K562 (cell line): ENCODE data around the gene WDR86. TPM values are rescaled to one million over a fixed set of nuclear protein-coding genes. Genes with fewer than 3 reads are reported as not detected.

Source experiments
- ATAC-seq: fragments of 200-7000 bp; cut with Tn5 transposase; 3 replicates; pipeline ENCODE4 v1.9.1; 2020; ENCODE audit warnings: moderate library complexity
- BruUV-seq: library from RNA; stranded (reverse); fragments of 400-500 nt; replicated peaks from 2 replicates; lab custom pipeline; 2021; lab: Mats Ljungman, UMichigan
- CTCF ChIA-PET: fragments of 300-600 bp; formaldehyde crosslinking; extraction: SDS; loops from one replicate; lab custom pipeline; 2021; ENCODE audit warnings: low intra/inter-chr PET ratio; lab: Yijun Ruan, JAX
- POLR2A ChIA-PET: fragments of 300-600, 350-650 bp; sonication (Branson Sonifier 250); formaldehyde crosslinking; extraction: SDS; loops from one replicate; lab custom pipeline; 2021; ENCODE audit warnings: antibody characterized with exemption, inconsistent platforms; lab: Yijun Ruan, JAX
- DNase-seq, 4 experiments: peaks; one replicate each; pipeline versions ENCODE4 v3.0.0 to v3.0.0-alpha.2; 2011 to 2018; ENCODE audit warnings: low spot score in 3 of 4, mixed read lengths in 3 of 4; ENCODE audit errors: extremely low read depth in 1 of 4
- FAIRE-seq: peaks from 2 replicates; lab custom pipeline; 2011; peaks lifted over from hg19 to GRCh38; lab: Jason Lieb, UNC
- H2AFZ ChIP-seq: 2 replicates; pipeline ENCODE4 v1.6.0; 2011; ENCODE audit warnings: low read depth, low read length, control low read depth, inconsistent platforms
- H3K27ac ChIP-seq: fragments of 200-600 bp; 3 replicates; pipeline ENCODE4 v1.8.0; 2011; ENCODE audit warnings: low read depth, mild to moderate bottlenecking, control low read depth, inconsistent platforms, low read length, moderate library complexity, mixed read lengths; ENCODE audit errors: extremely low read depth
- H3K27me3 ChIP-seq, 2 experiments: fragments of 300-600 bp in 1 of 2; 2 replicates in 1 of 2; 3 replicates in 1 of 2; pipeline versions ENCODE4 v1.6.0 to v1.8.0; 2011; ENCODE audit warnings: inconsistent platforms in 2 of 2, low read length in 2 of 2, mild to moderate bottlenecking in 1 of 2, mixed read lengths in 1 of 2, moderate library complexity in 1 of 2; ENCODE audit not compliant: control insufficient read depth in 2 of 2, insufficient read depth in 2 of 2
- H3K36me3 ChIP-seq: fragments of 300-600 bp; 3 replicates; pipeline ENCODE4 v1.8.0; 2011; ENCODE audit warnings: mild to moderate bottlenecking, low read length, inconsistent platforms; ENCODE audit not compliant: control insufficient read depth, insufficient read depth
- H3K4me1 ChIP-seq, 2 experiments: fragments of 200-600 bp in 1 of 2; replicated peaks in 1 of 2; 2 replicates in 1 of 2; 3 replicates in 1 of 2; pipeline versions ENCODE4 v1.5.1 to v1.8.0; 2011; ENCODE audit warnings: inconsistent platforms in 2 of 2, low read length in 2 of 2, mild to moderate bottlenecking in 1 of 2, mixed read lengths in 1 of 2, moderate library complexity in 1 of 2; ENCODE audit not compliant: control insufficient read depth in 2 of 2, insufficient read depth in 2 of 2
- H3K4me2 ChIP-seq: 2 replicates; pipeline ENCODE4 v1.6.1; 2011; ENCODE audit warnings: low read length, control low read depth, inconsistent platforms, mixed read lengths; ENCODE audit not compliant: insufficient read depth
- H3K4me3 ChIP-seq: fragments of 200-600 bp; sonication (generic), shearing (Covaris generic); 2 replicates; pipeline ENCODE4 v1.5.1; 2016; ENCODE audit warnings: control low read depth, inconsistent platforms
- H3K79me2 ChIP-seq: fragments of 200-600 bp; 3 replicates; pipeline ENCODE4 v1.8.0; 2011; ENCODE audit warnings: low read length, inconsistent platforms; ENCODE audit not compliant: control insufficient read depth, insufficient read depth
- H3K9ac ChIP-seq, 2 experiments: 2 replicates each; pipeline versions ENCODE4 v1.6.0 to v1.6.1; 2011; ENCODE audit warnings: low read depth in 2 of 2, low read length in 2 of 2, control low read depth in 1 of 2, inconsistent platforms in 1 of 2, mild to moderate bottlenecking in 1 of 2, mixed read lengths in 1 of 2; ENCODE audit not compliant: insufficient read depth in 1 of 2
- H3K9me1 ChIP-seq: one replicate; pipeline ENCODE4 v1.6.0; 2011; ENCODE audit warnings: inconsistent platforms, mild to moderate bottlenecking, low read length, moderate library complexity; ENCODE audit not compliant: control insufficient read depth, insufficient read depth
- H3K9me3 ChIP-seq: replicated peaks from 2 replicates; pipeline ENCODE4 v1.5.1; 2011; ENCODE audit warnings: low read depth, low read length, inconsistent platforms; ENCODE audit not compliant: control insufficient read depth, insufficient read depth
- H4K20me1 ChIP-seq: replicated peaks from 2 replicates; pipeline ENCODE4 v1.6.1; 2011; ENCODE audit warnings: low read length, inconsistent platforms, mixed read lengths; ENCODE audit not compliant: control insufficient read depth, insufficient read depth
- GTF2A2 ChIP-seq: IDR thresholded peaks from 2 replicates; pipeline ENCODE4 v1.6.1; 2016; ENCODE audit warnings: mild to moderate bottlenecking, missing genetic modification characterization, missing compliant biosample characterization
- LARP7 ChIP-seq: fragments of 450-650 bp; IDR thresholded peaks from 2 replicates; pipeline ENCODE4 v1.6.1; 2016
- ZNF175 ChIP-seq: fragments of 200-800 bp; sonication (Bioruptor generic); IDR thresholded peaks from 2 replicates; pipeline ENCODE4 v1.6.1; 2016; ENCODE audit warnings: low read depth, mild to moderate bottlenecking, missing genetic modification characterization, missing compliant biosample characterization
- WGBS: fragments of 100-300 bp; shearing (Covaris generic); methylation state at CpG from one replicate; pipeline ENCODE4 v1.1.6; 2016; ENCODE audit warnings: low coverage, mixed read lengths; ENCODE audit not compliant: insufficient coverage; ENCODE audit errors: missing lambda C conversion rate; 5-methylcytosine and 5-hydroxymethylcytosine counted together
- in situ Hi-C: fragments of 300-500 bp; cut with MboI; formaldehyde crosslinking; loops from 4 replicates; pipeline ENCODE4 v1.15.0; 2018; ENCODE audit warnings: inconsistent platforms, mixed read lengths
- intact Hi-C: fragments of 100-400 bp; cut with micrococcal nuclease; formaldehyde crosslinking; loops from 2 replicates; pipeline ENCODE4 v1.14.2; 2022
- polyA plus RNA-seq, 8 experiments: library from polyadenylated mRNA; depleted of rRNA in 4 of 8; stranded (reverse) in 5 of 8; unstranded in 3 of 8; fragments of >200 nt; fragmentation: Nextera tagmentation in 2 of 8; fragmentation: Illumina TruSeq in 1 of 8; extraction: Ambion mirVana in 2 of 8; extraction: Trizol in 1 of 8; gene quantifications; 2 replicates each; pipeline versions ENCODE4 v1.2.1 to v1.2.3, GENCODE V29; 2011 to 2014; ENCODE audit warnings: inconsistent platforms in 1 of 8, missing spikeins in 1 of 8
- total RNA-seq, 7 experiments: library from RNA; depleted of rRNA in 6 of 7; stranded (reverse); fragments of >200 nt in 6 of 7; fragmentation: Illumina TruSeq in 2 of 7; extraction: Trizol in 2 of 7; gene quantifications; 2 replicates each; pipeline versions ENCODE4 v1.2.1 to v1.2.3, GENCODE V29; 2011 to 2021; ENCODE audit warnings: low replicate concordance in 1 of 7
- TF ChIP-seq, protein P1 (sequence below): fragments of 450-650 bp; IDR thresholded peaks from 2 replicates; pipeline ENCODE4 v1.6.1; 2017; ENCODE audit warnings: antibody characterized with exemption
- TF ChIP-seq, protein P2 (sequence below): sonication (generic); formaldehyde crosslinking; IDR thresholded peaks from 2 replicates; pipeline ENCODE4 v1.8.0; 2022; ENCODE audit warnings: missing genetic modification reagents, mild to moderate bottlenecking, moderate library complexity, borderline replicate concordance

WDR86 gene
- total and polyA plus RNA-seq, 9 of the 15 experiments (the other 6 are each of a cell fraction or from before 2014, with no cell fraction given): 0.24 TPM; not detected in 8

DNA sequence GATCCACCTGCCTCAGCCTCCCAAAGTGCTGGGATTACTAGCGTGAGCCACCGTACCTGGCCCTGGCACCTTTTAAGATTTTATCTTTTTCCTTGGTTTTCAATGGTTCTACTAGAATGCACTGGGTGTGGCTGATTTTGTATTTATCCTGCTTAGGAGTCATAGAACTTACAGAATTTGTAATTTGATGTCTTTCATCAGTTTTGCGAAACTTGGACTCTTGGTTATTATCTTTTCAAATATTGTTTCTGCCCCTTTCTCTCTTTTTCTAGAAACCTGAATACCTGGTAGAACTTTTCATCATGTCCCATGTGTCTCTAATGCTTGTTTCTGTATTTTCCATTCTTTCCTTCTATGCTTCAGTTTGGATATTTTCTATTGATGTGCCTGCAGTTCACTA is 71.0 kb downstream of the WDR86 start (continued):
- TF ChIP-seq, protein P1, sequence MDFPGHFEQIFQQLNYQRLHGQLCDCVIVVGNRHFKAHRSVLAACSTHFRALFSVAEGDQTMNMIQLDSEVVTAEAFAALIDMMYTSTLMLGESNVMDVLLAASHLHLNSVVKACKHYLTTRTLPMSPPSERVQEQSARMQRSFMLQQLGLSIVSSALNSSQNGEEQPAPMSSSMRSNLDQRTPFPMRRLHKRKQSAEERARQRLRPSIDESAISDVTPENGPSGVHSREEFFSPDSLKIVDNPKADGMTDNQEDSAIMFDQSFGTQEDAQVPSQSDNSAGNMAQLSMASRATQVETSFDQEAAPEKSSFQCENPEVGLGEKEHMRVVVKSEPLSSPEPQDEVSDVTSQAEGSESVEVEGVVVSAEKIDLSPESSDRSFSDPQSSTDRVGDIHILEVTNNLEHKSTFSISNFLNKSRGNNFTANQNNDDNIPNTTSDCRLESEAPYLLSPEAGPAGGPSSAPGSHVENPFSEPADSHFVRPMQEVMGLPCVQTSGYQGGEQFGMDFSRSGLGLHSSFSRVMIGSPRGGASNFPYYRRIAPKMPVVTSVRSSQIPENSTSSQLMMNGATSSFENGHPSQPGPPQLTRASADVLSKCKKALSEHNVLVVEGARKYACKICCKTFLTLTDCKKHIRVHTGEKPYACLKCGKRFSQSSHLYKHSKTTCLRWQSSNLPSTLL: no peak
- TF ChIP-seq GTF2A2 (no peak), ZNF175 (CRISPR knock-in tag) (no peak), LARP7 (no peak)

DNA sequence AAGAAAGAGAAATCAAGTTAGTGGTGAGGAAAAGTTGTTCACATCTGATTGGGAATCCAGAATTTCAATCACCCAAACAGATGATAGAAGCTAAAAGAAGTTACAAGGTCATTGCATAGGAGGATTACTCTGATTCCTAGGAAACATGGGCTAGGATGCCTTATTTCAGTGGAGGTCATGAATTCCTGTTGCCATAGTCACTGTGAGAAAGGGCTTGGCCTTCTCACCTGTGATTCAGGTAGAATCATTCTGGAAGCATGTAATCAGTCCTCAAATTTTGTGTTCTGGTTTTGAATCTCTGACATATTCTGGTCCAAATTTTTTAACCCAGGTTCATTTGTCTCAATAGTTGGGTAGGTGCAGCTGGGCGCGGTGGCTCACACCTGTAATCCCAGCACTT is 72.5 kb downstream of the WDR86 start:
- ChIA-PET CTCF (no interaction called here), POLR2A (no interaction called here)
- ATAC-seq (no peak), FAIRE-seq (no peak), DNase-seq (no peak)
- Histone ChIP-seq H2AFZ (no peak overlapping the region), H3K4me3 (no peak overlapping the region), H3K9me1 (no peaks in the 10 kb centered on the region), H3K4me2 (no peak overlapping the region), H3K36me3 (no peaks in the 10 kb centered on the region), H3K79me2 (peaks cover 7% of the 10 kb centered on the region), H4K20me1 (no peaks in the 10 kb centered on the region), H3K27ac (no peak overlapping the region), H3K9me3 (no peaks in the 10 kb centered on the region), H3K9ac (no peak overlapping the region), H3K27me3 (peaks cover 23 to 32% of the 10 kb centered on the region in 2 experiments), H3K4me1 (peaks cover 3 to 5% of the 10 kb centered on the region in 2 experiments; a peak in 3 of 5 replicates)
- BruUV-seq: no TSS peak
- intact Hi-C loops (no loop called here), in situ Hi-C loops (no loop called here)
- WGBS: 58% methylated on average over 2 of the region's 2 CpGs
- TF ChIP-seq, protein P2, sequence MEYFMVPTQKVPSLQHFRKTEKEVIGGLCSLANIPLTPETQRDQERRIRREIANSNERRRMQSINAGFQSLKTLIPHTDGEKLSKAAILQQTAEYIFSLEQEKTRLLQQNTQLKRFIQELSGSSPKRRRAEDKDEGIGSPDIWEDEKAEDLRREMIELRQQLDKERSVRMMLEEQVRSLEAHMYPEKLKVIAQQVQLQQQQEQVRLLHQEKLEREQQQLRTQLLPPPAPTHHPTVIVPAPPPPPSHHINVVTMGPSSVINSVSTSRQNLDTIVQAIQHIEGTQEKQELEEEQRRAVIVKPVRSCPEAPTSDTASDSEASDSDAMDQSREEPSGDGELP (CRISPR knock-in tag): no peak
